ENCODE data around the gene FILIP1L. TPM values are rescaled to one million over a fixed set of nuclear protein-coding genes. Genes with fewer than 3 reads are reported as not detected.

The FILIP1L gene
- total RNA-seq, 1 donor from 2014 or later, result 0.15 TPM

DNA sequence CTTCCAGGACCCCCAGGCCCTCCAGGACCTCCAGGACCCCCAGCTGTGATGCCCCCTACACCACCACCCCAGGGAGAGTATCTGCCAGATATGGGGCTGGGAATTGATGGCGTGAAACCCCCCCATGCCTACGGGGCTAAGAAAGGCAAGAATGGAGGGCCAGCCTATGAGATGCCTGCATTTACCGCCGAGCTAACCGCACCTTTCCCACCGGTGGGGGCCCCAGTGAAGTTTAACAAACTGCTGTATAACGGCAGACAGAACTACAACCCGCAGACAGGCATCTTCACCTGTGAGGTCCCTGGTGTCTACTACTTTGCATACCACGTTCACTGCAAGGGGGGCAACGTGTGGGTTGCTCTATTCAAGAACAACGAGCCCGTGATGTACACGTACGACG lies 318.7 kb downstream of the FILIP1L start:
- H3K4me1 ChIP-seq, result no peaks in the 10 kb centered on the region
- H3K27ac Mint-ChIP-seq, result no peak overlapping the region
- H3K36me3 Mint-ChIP-seq, result no peaks in the 10 kb centered on the region
- H3K4me2 ChIP-seq, result no peak overlapping the region
- DNase-seq (ENCODE audit: low spot score), result no peak
- no peaks in the 10 kb centered on the region for H3K9me3 ChIP-seq (ENCODE audit: low read depth)
- H3K27me3 Mint-ChIP-seq (ENCODE audit: insufficient read depth, low read depth), result no peaks in the 10 kb centered on the region
- TF ChIP-seq, protein P1, sequence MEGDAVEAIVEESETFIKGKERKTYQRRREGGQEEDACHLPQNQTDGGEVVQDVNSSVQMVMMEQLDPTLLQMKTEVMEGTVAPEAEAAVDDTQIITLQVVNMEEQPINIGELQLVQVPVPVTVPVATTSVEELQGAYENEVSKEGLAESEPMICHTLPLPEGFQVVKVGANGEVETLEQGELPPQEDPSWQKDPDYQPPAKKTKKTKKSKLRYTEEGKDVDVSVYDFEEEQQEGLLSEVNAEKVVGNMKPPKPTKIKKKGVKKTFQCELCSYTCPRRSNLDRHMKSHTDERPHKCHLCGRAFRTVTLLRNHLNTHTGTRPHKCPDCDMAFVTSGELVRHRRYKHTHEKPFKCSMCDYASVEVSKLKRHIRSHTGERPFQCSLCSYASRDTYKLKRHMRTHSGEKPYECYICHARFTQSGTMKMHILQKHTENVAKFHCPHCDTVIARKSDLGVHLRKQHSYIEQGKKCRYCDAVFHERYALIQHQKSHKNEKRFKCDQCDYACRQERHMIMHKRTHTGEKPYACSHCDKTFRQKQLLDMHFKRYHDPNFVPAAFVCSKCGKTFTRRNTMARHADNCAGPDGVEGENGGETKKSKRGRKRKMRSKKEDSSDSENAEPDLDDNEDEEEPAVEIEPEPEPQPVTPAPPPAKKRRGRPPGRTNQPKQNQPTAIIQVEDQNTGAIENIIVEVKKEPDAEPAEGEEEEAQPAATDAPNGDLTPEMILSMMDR (IDR thresholded peaks at IDR 0.05), result no peak
- no peak for TF ChIP-seq EZH2phosphoT487 (IDR thresholded peaks at IDR 0.05)
- TF ChIP-seq EZH2 (IDR thresholded peaks at IDR 0.05), result no peak
- no peak overlapping the region for H3K9ac ChIP-seq
- no peak overlapping the region for H3K27ac ChIP-seq
- H3K79me2 ChIP-seq (ENCODE audit: low read depth), result no peaks in the 10 kb centered on the region
- no peaks in the 10 kb centered on the region for H4K20me1 ChIP-seq (ENCODE audit: low read depth)
- no peaks in the 10 kb centered on the region for H3K9me3 Mint-ChIP-seq
- no peaks in the 10 kb centered on the region for H3F3A ChIP-seq (ENCODE audit: low read depth)
- no peak overlapping the region for H3K4me3 Mint-ChIP-seq
- H3K4me1 Mint-ChIP-seq, result no peaks in the 10 kb centered on the region
- H2AFZ ChIP-seq (replicated peaks), result no peak overlapping the region
- H3K4me3 ChIP-seq, result no peak overlapping the region
- no peaks in the 10 kb centered on the region for H3K27me3 ChIP-seq
- H3K36me3 ChIP-seq, result no peaks in the 10 kb centered on the region

DNA sequence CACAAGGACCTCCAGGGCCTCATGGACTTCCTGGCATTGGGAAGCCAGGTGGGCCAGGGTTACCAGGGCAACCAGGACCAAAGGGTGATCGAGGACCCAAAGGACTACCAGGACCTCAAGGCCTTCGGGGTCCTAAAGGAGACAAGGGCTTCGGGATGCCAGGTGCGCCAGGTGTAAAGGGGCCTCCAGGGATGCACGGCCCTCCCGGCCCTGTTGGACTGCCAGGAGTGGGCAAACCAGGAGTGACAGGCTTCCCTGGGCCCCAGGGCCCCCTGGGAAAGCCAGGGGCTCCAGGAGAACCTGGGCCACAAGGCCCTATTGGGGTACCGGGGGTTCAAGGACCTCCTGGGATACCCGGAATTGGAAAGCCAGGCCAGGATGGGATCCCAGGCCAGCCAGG lies 319.8 kb downstream of the FILIP1L start:
- no peaks in the 10 kb centered on the region for H4K20me1 ChIP-seq (ENCODE audit: low read depth)
- no peaks in the 10 kb centered on the region for H3K36me3 Mint-ChIP-seq
- no peaks in the 10 kb centered on the region for H3K27me3 Mint-ChIP-seq (ENCODE audit: insufficient read depth, low read depth)
- H3K79me2 ChIP-seq (ENCODE audit: low read depth), result no peaks in the 10 kb centered on the region
- no peak overlapping the region for H3K27ac ChIP-seq
- H3K9me3 ChIP-seq (ENCODE audit: low read depth), result no peaks in the 10 kb centered on the region
- no peak for DNase-seq (ENCODE audit: low spot score)
- H3K4me3 ChIP-seq, result no peak overlapping the region
- H3K27me3 ChIP-seq, result no peaks in the 10 kb centered on the region
- H3K4me2 ChIP-seq, result no peak overlapping the region
- no peak overlapping the region for H3K27ac Mint-ChIP-seq
- H3K4me1 Mint-ChIP-seq, result no peaks in the 10 kb centered on the region
- no peak overlapping the region for H3K4me3 Mint-ChIP-seq
- H3K9ac ChIP-seq, result no peak overlapping the region
- no peaks in the 10 kb centered on the region for H3K4me1 ChIP-seq
- no peaks in the 10 kb centered on the region for H3K36me3 ChIP-seq
- TF ChIP-seq EZH2phosphoT487 (IDR thresholded peaks at IDR 0.05), result no peak
- TF ChIP-seq, protein P1 (IDR thresholded peaks at IDR 0.05), result no peak
- TF ChIP-seq EZH2 (IDR thresholded peaks at IDR 0.05), result no peak
- no peak overlapping the region for H2AFZ ChIP-seq (replicated peaks)
- H3F3A ChIP-seq (ENCODE audit: low read depth), result no peaks in the 10 kb centered on the region
- H3K9me3 Mint-ChIP-seq, result no peaks in the 10 kb centered on the region

DNA sequence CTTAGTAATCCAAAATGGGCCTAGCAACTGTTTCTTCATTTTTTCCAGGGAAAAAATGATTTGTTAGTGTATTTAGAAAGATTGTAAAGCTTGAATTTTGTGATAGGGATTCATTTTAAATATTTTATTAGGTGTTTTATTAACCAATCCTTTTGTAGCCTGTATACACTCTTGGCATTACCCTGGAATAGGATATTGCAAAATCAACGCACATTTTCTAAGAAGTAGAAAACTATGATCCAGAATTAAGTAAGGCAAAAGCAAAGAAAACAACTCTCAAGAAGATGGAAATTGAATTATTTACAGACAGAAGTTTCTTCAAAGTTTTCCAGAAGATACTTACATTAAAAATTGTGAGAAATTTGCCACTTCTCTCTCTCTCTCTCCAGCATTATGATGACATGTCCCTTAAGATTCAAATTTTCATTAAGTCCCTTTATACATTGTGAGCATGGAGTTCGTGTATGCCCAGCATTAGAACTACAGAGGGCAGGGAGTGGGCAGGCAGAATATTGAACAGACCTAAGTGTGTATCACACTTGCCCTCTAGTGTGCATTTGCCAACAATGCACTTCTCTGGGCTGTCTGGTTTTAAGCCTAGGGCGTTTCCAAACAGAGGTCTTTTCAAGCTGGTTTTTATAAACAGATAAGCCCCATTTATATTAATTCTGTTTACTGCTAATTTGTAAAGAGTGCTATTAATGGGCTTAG lies 325.1 kb downstream of the FILIP1L start:
- H3K9me3 ChIP-seq (ENCODE audit: low read depth), result no peaks in the 10 kb centered on the region
- H3K79me2 ChIP-seq (ENCODE audit: low read depth), result no peaks in the 10 kb centered on the region
- no peak overlapping the region for H3K27ac ChIP-seq
- no peaks in the 10 kb centered on the region for H3K36me3 ChIP-seq
- no peaks in the 10 kb centered on the region for H3K27me3 ChIP-seq
- Mint-ChIP-seq H3K4me1 (no peaks in the 10 kb centered on the region), H3K4me3 (no peak overlapping the region), H3K27ac (no peak overlapping the region), H3K9me3 (no peaks in the 10 kb centered on the region), H3K27me3 (ENCODE audit: insufficient read depth, low read depth) (no peaks in the 10 kb centered on the region), H3K36me3 (no peaks in the 10 kb centered on the region)
- H2AFZ ChIP-seq (replicated peaks), result no peak overlapping the region
- no peak overlapping the region for H3K4me2 ChIP-seq
- no peak overlapping the region for H3K9ac ChIP-seq
- no peak overlapping the region for H3K4me3 ChIP-seq
- no peaks in the 10 kb centered on the region for H3F3A ChIP-seq (ENCODE audit: low read depth)
- TF ChIP-seq EZH2phosphoT487 (IDR thresholded peaks at IDR 0.05), result no peak
- TF ChIP-seq, protein P1 (IDR thresholded peaks at IDR 0.05), result peak; percentile 64
- DNase-seq (ENCODE audit: low spot score), result peak; percentile 57
- H4K20me1 ChIP-seq (ENCODE audit: low read depth), result no peaks in the 10 kb centered on the region
- no peaks in the 10 kb centered on the region for H3K4me1 ChIP-seq

Small RNA genes lying within 50 kb of the gene (microRNA-seq; reads per million reads assigned to microRNA genes)
- gene MIR3921, result not detected

Small RNA genes lying within 50 kb of the gene (small RNA-seq; reads per million reads assigned to genes)
- gene MIR3921, result not detected

Other genes starting within 250 kb of the FILIP1L start
- 32.1 and 50.1 TPM in 2 replicates for gene TBC1D23, start 146.5 kb upstream of the FILIP1L start, total RNA-seq (ENCODE audit: low replicate concordance)
- 18.6 and 33.1 TPM in 2 replicates for gene NIT2, start 220.3 kb upstream of the FILIP1L start, total RNA-seq (ENCODE audit: low replicate concordance)